B cell (primary cell): ENCODE results near the gene MTHFD1L. TPM values are rescaled to one million over a fixed set of nuclear protein-coding genes. Genes with fewer than 3 reads are reported as not detected.

Experiments
- ATAC-seq: fragments of 200-7000 bp; cut with Tn5 transposase; one replicate; pipeline ENCODE4 v1.10.0; 2021; ENCODE audit warnings: low read depth, mild to moderate bottlenecking, moderate number of reproducible peaks, moderate library complexity
- CTCF ChIA-PET: fragments of 350-600 bp; sonication (Branson Sonifier 250); formaldehyde crosslinking; loops from one replicate; lab custom pipeline; 2021; ENCODE audit warnings: antibody characterized with exemption, inconsistent platforms; lab: Charles Lee
- POLR2A ChIA-PET: fragments of 350-600 bp; sonication (Branson Sonifier 250); formaldehyde crosslinking; loops from one replicate; lab custom pipeline; 2021; ENCODE audit warnings: antibody characterized with exemption; lab: Charles Lee
- DNase-seq: peaks from one replicate; pipeline ENCODE4 v3.0.0; 2013
- H2AFZ ChIP-seq: 2 replicates; pipeline ENCODE4 v1.6.1; 2012; ENCODE audit warnings: mild to moderate bottlenecking, low read depth, low read length; ENCODE audit not compliant: insufficient read depth, poor library complexity, severe bottlenecking
- H3K27ac ChIP-seq, 2 donors: 1 replicate in 1 of 2; 2 replicates in 1 of 2; pipeline ENCODE4 v1.5.1; 2012 to 2013; ENCODE audit warnings: low read length in 2 of 2, mild to moderate bottlenecking in 2 of 2, moderate library complexity in 1 of 2
- H3K27me3 ChIP-seq, 4 experiments: fragments of 200-600 bp in 1 of 4; sonication (generic) in 1 of 4; replicated peaks in 1 of 4; 1 replicate in 2 of 4; 2 replicates in 2 of 4; pipeline versions ENCODE4 v1.6.1 to v1.7.0; 2013 to 2016; ENCODE audit warnings: low read length in 3 of 4, mild to moderate bottlenecking in 2 of 4, mixed read lengths in 1 of 4, moderate library complexity in 1 of 4; ENCODE audit not compliant: insufficient read depth in 4 of 4, control insufficient read depth in 3 of 4; ENCODE audit errors: control extremely low read depth in 1 of 4
- H3K36me3 ChIP-seq, 2 experiments: replicated peaks in 1 of 2; 1 replicate in 1 of 2; 2 replicates in 1 of 2; pipeline versions ENCODE4 v1.6.1 to v1.7.1; 2013; ENCODE audit warnings: low read length in 1 of 2; ENCODE audit not compliant: insufficient read depth in 2 of 2, control insufficient read depth in 1 of 2; ENCODE audit errors: control extremely low read depth in 1 of 2, extremely low read depth in 1 of 2
- H3K4me1 ChIP-seq, 2 donors: fragments of 200-600 bp in 1 of 2; sonication (generic) in 1 of 2; 1 replicate in 1 of 2; 2 replicates in 1 of 2; pipeline versions ENCODE4 v1.5.1 to v1.6.1; 2013 to 2017; ENCODE audit warnings: low read length in 2 of 2; ENCODE audit not compliant: control insufficient read depth in 2 of 2, insufficient read depth in 2 of 2
- H3K4me2 ChIP-seq: replicated peaks from 2 replicates; pipeline ENCODE3; 2012; ENCODE audit warnings: mild to moderate bottlenecking, low read depth, low read length; ENCODE audit not compliant: poor library complexity, severe bottlenecking
- H3K4me3 ChIP-seq, 5 experiments: fragments of 200-600 bp in 1 of 5; sonication (generic) in 1 of 5; 1 replicate in 3 of 5; 2 replicates in 2 of 5; pipeline versions ENCODE4 v1.5.1 to v1.7.0; 2011 to 2016; ENCODE audit warnings: low read length in 4 of 5, mild to moderate bottlenecking in 4 of 5, low read depth in 2 of 5, control low read depth in 1 of 5, moderate library complexity in 1 of 5; ENCODE audit not compliant: insufficient read depth in 1 of 5; ENCODE audit errors: control extremely low read depth in 1 of 5, extremely low read depth in 1 of 5
- H3K79me2 ChIP-seq: fragments of 200-600 bp; sonication (generic); one replicate; pipeline ENCODE4 v1.6.0; 2016; ENCODE audit warnings: low read length; ENCODE audit not compliant: control insufficient read depth, insufficient read depth
- H3K9ac ChIP-seq: fragments of 200-600 bp; sonication (generic); 2 replicates; pipeline ENCODE4 v1.6.1; 2017; ENCODE audit warnings: mild to moderate bottlenecking, low read length, moderate library complexity
- H3K9me3 ChIP-seq, 3 donors: one replicate each; pipeline versions ENCODE4 v1.6.1 to v1.7.1; 2013; ENCODE audit warnings: low read length in 2 of 3; ENCODE audit not compliant: control insufficient read depth in 2 of 3, insufficient read depth in 1 of 3; ENCODE audit errors: control extremely low read depth in 1 of 3
- H4K20me1 ChIP-seq: 2 replicates; pipeline ENCODE4 v1.6.0; 2012; ENCODE audit warnings: mild to moderate bottlenecking, low read length; ENCODE audit not compliant: insufficient read depth, control insufficient read depth, poor library complexity, severe bottlenecking
- H3K27ac Mint-ChIP-seq: one replicate; pipeline ENCODE4 v1.8.0; 2021; ENCODE audit warnings: mixed read lengths
- H3K27me3 Mint-ChIP-seq: one replicate; pipeline ENCODE4 v1.8.0; 2021; ENCODE audit warnings: mixed read lengths
- H3K4me1 Mint-ChIP-seq: one replicate; pipeline ENCODE4 v1.8.0; 2021; ENCODE audit warnings: mixed read lengths
- H3K4me3 Mint-ChIP-seq: one replicate; pipeline ENCODE4 v1.8.0; 2021; ENCODE audit warnings: mixed read lengths
- H3K9me3 Mint-ChIP-seq: one replicate; pipeline ENCODE4 v1.8.0; 2022; ENCODE audit warnings: mixed read lengths; ENCODE audit not compliant: insufficient read depth
- CTCF ChIP-seq: fragments of 200-600 bp; IDR thresholded peaks from one replicate; pipeline ENCODE4 v1.8.0; 2022; ENCODE audit warnings: antibody characterized with exemption, mild to moderate bottlenecking
- EZH2 ChIP-seq: IDR thresholded peaks from 2 replicates; pipeline ENCODE4 v1.6.1; 2012; ENCODE audit warnings: borderline replicate concordance, low read depth, mild to moderate bottlenecking, moderate library complexity, low read length; ENCODE audit not compliant: insufficient read depth, poor library complexity, severe bottlenecking
- WGBS: methylation state at CpG from one replicate; pipeline ENCODE4 v1.1.5; 2013; ENCODE audit warnings: missing lambda C conversion rate; ENCODE audit not compliant: insufficient coverage; 5-methylcytosine and 5-hydroxymethylcytosine counted together
- intact Hi-C: fragments of 100-400 bp; cut with micrococcal nuclease; formaldehyde crosslinking; loops from one replicate; pipeline ENCODE4 v1.10.0; 2022
- polyA plus RNA-seq: library from polyadenylated mRNA; depleted of rRNA; stranded (reverse); fragments of >200 nt; gene quantifications from 2 replicates; pipeline ENCODE4 v1.2.3, GENCODE V29; 2012
- total RNA-seq, 2 donors: library from RNA; stranded (reverse); fragments of 120-200 nt in 1 of 2; gene quantifications; 1 replicate in 1 of 2; 2 replicates in 1 of 2; pipeline versions ENCODE4 v1.2.3 to v1.2.4, GENCODE V29; 2013 to 2022

Gene MTHFD1L
- total and polyA plus RNA-seq, 2 donors (not counting 1 experiment from before 2014, with no cell fraction given), result 2.9 to 16.1 TPM

DNA sequence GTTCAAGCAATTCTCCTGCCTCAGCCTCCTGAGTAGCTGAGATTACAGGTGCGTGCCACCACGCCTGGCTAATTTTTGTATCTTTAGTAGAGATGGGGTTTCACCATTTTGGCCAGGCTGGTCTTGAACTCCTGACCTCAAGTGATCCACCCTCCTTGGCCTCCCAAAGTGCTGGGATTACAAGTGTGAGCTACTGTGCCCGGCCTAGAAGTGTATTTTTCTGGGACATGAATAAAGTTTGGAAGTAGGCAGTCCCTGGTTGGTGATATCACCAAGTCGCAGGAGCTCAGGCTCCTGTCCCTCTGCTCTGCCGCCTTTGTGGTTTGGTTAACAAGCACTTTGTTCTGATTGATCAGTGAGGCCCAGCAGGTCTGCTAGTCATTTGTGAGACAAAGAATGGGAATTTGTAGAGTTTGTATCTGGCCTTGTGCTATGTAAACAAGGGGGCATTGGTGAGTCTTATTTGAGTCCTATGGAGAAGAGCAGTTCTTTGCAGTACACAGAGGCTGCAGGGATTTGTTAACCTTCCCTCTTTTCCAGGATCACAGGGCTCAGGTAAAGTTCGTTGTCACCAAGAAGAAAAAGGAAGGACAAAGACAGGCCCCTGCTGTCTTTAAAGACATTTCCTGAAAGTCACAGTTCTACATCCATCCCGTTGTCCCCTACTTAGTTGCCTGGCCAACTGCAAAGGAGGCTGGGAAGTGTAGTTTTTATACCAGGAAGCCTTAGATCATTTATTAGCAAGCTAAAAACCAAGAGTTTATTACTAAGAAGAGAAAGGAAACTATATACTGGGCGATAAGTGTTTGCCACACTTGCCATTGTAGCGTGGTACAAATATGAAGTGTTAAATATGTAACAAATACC, 13.1 kb downstream of the MTHFD1L start:
- H4K20me1 ChIP-seq, result no peaks in the 10 kb centered on the region
- H3K9me3 ChIP-seq, result no peaks in the 10 kb centered on the region
- no peaks in the 10 kb centered on the region for H3K4me1 ChIP-seq
- WGBS, result 100% methylated on average over 3 of the region's 9 CpGs
- POLR2A ChIA-PET, result no interaction called here
- DNase-seq (no peak), ATAC-seq (no peak)
- no peak overlapping the region for H3K4me2 ChIP-seq
- no peak overlapping the region for H3K9ac ChIP-seq
- H3K27me3 ChIP-seq, result no peaks in the 10 kb centered on the region
- H3K27me3 Mint-ChIP-seq, result no peaks in the 10 kb centered on the region
- no peak overlapping the region for H3K27ac ChIP-seq
- H3K79me2 ChIP-seq, result peaks cover 5% of the 10 kb centered on the region
- H3K27ac Mint-ChIP-seq, result no peak overlapping the region
- CTCF ChIA-PET, result interaction anchor here (2.0 kb wide), 1 partner anchor 12 kb away, joined by 9 read pairs; no protein-coding TSS in a partner anchor
- no peaks in the 10 kb centered on the region for H3K4me1 Mint-ChIP-seq
- H2AFZ ChIP-seq, result no peak overlapping the region
- intact Hi-C loops, result no loop called here
- H3K36me3 ChIP-seq, result no peaks in the 10 kb centered on the region
- H3K4me3 Mint-ChIP-seq, result no peak overlapping the region
- TF ChIP-seq EZH2 (no peak), CTCF (no peak)
- no peak overlapping the region for H3K4me3 ChIP-seq
- H3K9me3 Mint-ChIP-seq, result no peaks in the 10 kb centered on the region

- no peaks in the 10 kb centered on the region for H3K9me3 ChIP-seq
- ChIA-PET CTCF (interaction anchor here (2.0 kb wide), 1 partner anchor 11 kb away, joined by 9 read pairs; no protein-coding TSS in a partner anchor), POLR2A (no interaction called here)
- H3K36me3 ChIP-seq, result peaks cover 0 to 3% of the 10 kb centered on the region in 2 experiments
- no peaks in the 10 kb centered on the region for H3K9me3 Mint-ChIP-seq
- no peak overlapping the region for H3K4me3 ChIP-seq
- ATAC-seq (no peak), DNase-seq (no peak)
- H3K4me1 ChIP-seq, result no peaks in the 10 kb centered on the region
- H3K9ac ChIP-seq, result no peak overlapping the region
- no peak overlapping the region for H2AFZ ChIP-seq
- no peaks in the 10 kb centered on the region for H3K27me3 Mint-ChIP-seq
- no peak overlapping the region for H3K4me3 Mint-ChIP-seq
- H3K4me1 Mint-ChIP-seq, result no peaks in the 10 kb centered on the region
- TF ChIP-seq EZH2 (no peak), CTCF (no peak)
- H3K27ac ChIP-seq, result no peak overlapping the region
- no peak overlapping the region for H3K4me2 ChIP-seq
- no peaks in the 10 kb centered on the region for H3K27me3 ChIP-seq
- no peaks in the 10 kb centered on the region for H3K79me2 ChIP-seq
- no peaks in the 10 kb centered on the region for H4K20me1 ChIP-seq
- no CpG with 5 or more reads among the region's 3 CpGs for WGBS
- intact Hi-C loops, result no loop called here
- no peak overlapping the region for H3K27ac Mint-ChIP-seq
Observed at GRCh38 chr6:150880336-150880735, 14.8 kb downstream of the MTHFD1L start.
